GM13976 (cell line): ENCODE data around the gene HIKESHI.

Experiments used
- DNase-seq: peaks from one replicate; pipeline ENCODE4 v3.0.0; 2012; ENCODE audit warnings: low spot score
- in situ Hi-C: fragments of 300-500 bp; cut with MboI; formaldehyde crosslinking; loops from one replicate; pipeline ENCODE4 v1.12.0; 2022; ENCODE audit warnings: low sequenced_read_pairs, mixed read lengths, inconsistent platforms; ENCODE audit not compliant: unreplicated experiment
- TF ChIP-seq, protein P1 (sequence below): IDR thresholded peaks from 2 replicates; pipeline ENCODE4 v1.5.1; 2012; ENCODE audit warnings: borderline replicate concordance, mild to moderate bottlenecking; ENCODE audit not compliant: insufficient read depth; ENCODE audit errors: extremely low read depth, missing control alignments, control extremely low read depth

Gene HIKESHI

DNA sequence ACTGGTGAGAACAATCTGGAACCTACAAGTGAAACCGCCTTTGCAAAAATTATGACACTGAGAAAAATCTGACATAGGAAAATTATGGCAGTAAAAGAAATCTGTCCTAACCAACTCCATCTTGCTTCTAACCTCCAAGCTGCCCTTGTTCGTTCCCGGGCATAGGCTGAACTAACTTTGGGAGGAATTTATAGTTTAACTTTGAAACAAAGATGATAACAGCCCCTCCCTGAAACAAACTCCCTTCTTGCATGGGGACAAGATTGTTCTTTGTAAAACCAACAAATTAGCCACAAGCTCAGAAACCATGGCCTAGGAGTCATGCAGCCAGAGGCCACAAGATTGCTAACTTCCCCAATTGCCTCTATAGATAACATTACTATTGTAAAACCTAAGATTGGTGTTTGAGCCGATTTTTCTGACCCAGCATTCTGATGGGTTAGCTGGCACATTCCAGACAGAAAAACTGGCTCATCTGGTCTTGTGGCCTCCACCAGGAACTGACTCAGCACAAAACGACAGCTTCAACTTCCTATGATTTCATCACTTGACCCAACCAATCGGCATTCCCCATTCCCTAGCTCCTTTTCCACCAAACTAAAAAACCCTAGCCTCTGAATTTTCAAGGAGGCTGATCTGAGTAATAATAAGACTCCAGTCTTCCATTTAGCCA lies 69.0 kb downstream of the HIKESHI start:
- DNase-seq = no peak
- in situ Hi-C loops = no loop called here
- TF ChIP-seq, protein P1, sequence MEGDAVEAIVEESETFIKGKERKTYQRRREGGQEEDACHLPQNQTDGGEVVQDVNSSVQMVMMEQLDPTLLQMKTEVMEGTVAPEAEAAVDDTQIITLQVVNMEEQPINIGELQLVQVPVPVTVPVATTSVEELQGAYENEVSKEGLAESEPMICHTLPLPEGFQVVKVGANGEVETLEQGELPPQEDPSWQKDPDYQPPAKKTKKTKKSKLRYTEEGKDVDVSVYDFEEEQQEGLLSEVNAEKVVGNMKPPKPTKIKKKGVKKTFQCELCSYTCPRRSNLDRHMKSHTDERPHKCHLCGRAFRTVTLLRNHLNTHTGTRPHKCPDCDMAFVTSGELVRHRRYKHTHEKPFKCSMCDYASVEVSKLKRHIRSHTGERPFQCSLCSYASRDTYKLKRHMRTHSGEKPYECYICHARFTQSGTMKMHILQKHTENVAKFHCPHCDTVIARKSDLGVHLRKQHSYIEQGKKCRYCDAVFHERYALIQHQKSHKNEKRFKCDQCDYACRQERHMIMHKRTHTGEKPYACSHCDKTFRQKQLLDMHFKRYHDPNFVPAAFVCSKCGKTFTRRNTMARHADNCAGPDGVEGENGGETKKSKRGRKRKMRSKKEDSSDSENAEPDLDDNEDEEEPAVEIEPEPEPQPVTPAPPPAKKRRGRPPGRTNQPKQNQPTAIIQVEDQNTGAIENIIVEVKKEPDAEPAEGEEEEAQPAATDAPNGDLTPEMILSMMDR = no peak

DNA sequence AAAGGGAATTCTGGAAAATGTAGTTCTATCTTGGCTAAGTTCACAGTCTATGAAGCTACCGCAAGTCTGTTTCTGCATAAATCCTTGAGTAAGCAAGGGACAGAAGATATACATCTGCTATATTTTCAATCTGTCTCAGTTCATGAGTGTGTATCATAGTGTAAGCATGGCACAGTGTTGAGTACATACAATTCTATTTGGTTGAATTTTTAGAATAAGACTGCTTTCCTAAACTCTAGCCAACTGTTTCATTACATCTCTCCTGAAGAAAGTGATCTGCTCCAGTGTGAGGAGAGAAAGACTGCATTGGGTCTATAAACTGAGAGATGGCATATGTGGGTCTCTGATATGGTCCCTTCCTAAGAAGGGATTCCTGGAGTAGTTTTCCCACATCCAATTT lies 70.0 kb downstream of the HIKESHI start:
- TF ChIP-seq, protein P1 = no peak
- in situ Hi-C loops = no loop called here
- DNase-seq = no peak

DNA sequence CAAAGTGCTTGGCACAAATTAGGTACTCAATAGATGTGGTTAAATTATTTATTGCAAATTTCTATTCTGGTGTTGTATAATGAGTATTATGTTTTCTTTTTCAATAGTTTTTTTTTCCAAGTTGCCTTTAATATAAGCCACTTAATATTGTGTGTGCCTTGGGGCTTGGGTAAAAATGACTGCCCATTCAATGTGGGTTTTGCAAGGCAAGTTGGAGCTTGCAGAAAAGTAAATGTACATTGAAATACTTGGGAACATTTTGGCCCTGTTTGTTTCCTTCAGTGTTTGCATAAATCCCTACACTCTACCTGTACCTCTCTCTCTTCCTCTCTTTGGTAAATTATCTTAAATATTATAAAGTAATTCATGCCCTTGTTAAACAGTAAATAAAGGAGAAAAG lies 70.5 kb downstream of the HIKESHI start:
- in situ Hi-C loops = no loop called here
- no peak for DNase-seq
- TF ChIP-seq, protein P1 = no peak

DNA sequence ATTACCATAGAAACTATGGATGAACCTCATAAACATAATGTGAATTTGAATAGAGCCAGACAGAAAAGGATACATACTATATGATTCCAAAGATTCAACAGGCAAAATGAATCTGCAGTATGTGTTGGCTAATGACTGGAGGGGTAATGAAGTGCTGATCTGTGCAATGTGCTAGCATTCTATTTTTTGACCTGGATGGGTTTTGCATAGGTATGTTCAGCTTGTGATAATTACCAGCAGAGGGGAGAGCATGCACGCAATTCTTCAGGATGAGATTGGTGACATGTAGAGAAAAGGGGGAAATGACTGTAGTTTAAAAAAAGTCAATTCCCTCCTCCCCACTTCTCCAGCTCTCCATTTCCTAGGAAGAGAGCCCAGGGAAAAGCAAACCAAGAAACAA lies 72.0 kb downstream of the HIKESHI start:
- TF ChIP-seq, protein P1 = no peak
- in situ Hi-C loops = no loop called here
- no peak for DNase-seq

DNA sequence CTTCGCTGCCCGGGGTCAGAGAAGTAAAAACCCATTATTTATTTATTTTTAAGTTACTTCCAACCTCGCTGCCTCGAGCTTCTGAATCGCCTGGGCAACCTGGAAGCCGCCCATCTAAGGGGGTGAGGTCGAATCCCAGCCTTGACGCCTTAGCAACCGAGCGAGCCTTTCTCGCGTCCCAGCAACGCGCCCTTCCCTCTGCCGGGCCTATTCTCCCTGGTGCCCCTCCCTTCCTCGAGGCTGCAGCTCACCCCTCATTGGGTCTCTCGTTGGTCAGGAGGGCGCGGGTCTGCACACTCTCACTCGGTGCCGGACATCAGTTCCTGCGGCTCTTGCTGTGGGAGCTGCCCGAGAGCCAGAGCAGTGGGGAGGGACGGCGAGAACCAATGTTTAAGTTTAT lies 72.5 kb downstream of the HIKESHI start, which contains the start of gene CCDC81:
Gene CCDC81, plus strand, starts transcription at position 302 of the 400 bp plus-strand sequence. CDS start 277 bp downstream, outside the sequence.
- DNase-seq = no peak
- TF ChIP-seq, protein P1 = no peak
- in situ Hi-C loops = no loop called here

DNA sequence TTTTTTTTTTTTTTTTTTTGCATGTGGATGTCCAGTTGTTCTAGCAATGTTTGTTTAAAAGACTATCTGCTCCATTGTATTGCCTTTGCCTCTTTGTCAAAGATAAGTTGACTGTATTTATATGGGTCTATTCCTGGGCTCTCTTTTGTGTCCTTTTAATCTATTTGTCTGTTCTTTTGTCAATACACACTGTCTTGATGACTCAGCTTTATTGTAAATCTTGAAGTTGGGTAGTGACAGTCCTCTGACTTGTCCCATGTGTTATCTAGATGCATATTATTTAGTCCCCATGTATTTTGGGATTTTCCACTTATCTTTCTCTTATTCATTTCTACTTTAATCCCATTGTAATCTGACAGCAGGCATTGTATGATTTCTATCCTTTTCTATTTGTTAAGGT lies 75.9 kb downstream of the HIKESHI start:
- in situ Hi-C loops = no loop called here
- TF ChIP-seq, protein P1 = no peak
- DNase-seq = no peak
